GM23338 (cell line): ENCODE measurements around the gene GJE1. TPM values are rescaled to one million over a fixed set of nuclear protein-coding genes. Genes with fewer than 3 reads are reported as not detected.

ENCODE experiments used
- ATAC-seq: fragments of 200-7000 bp; cut with Tn5 transposase; 3 replicates; pipeline ENCODE4 v1.9.1; 2020
- DNase-seq: peaks from one replicate; pipeline ENCODE4 v3.0.0-alpha.2; 2015; ENCODE audit warnings: low spot score
- H2AFZ ChIP-seq: fragments of 200-600 bp; sonication (generic); 2 replicates; pipeline ENCODE4 v1.8.0; 2016; ENCODE audit warnings: antibody characterized with exemption, mild to moderate bottlenecking, moderate library complexity
- H3F3A ChIP-seq: fragments of 200-600 bp; sonication (generic); replicated peaks from 2 replicates; pipeline ENCODE4 v1.8.0; 2017; ENCODE audit warnings: antibody characterized with exemption, mixed run types, low read depth
- H3K27ac ChIP-seq: fragments of 200-600 bp; sonication (generic); 2 replicates; pipeline ENCODE4 v1.6.1; 2016; ENCODE audit warnings: low read depth
- H3K27me3 ChIP-seq: fragments of 200-600 bp; sonication (generic); 2 replicates; pipeline ENCODE4 v1.8.0; 2016; ENCODE audit warnings: mild to moderate bottlenecking, mixed run types, moderate library complexity; ENCODE audit not compliant: insufficient read depth
- H3K36me3 ChIP-seq: fragments of 200-600 bp; sonication (generic); 2 replicates; pipeline ENCODE4 v1.8.0; 2016; ENCODE audit warnings: mild to moderate bottlenecking; ENCODE audit not compliant: insufficient read depth
- H3K4me1 ChIP-seq: fragments of 200-600 bp; sonication (generic); 2 replicates; pipeline ENCODE4 v1.8.0; 2016; ENCODE audit warnings: mild to moderate bottlenecking, moderate library complexity; ENCODE audit not compliant: insufficient read depth
- H3K4me2 ChIP-seq: fragments of 200-600 bp; sonication (generic); 2 replicates; pipeline ENCODE4 v1.7.1; 2017; ENCODE audit warnings: mixed run types
- H3K4me3 ChIP-seq: fragments of 200-600 bp; sonication (generic); 2 replicates; pipeline ENCODE4 v1.6.1; 2016; ENCODE audit warnings: mixed run types
- H3K79me2 ChIP-seq: fragments of 200-600 bp; sonication (generic); replicated peaks from 2 replicates; pipeline ENCODE4 v1.8.0; 2017; ENCODE audit warnings: mild to moderate bottlenecking; ENCODE audit not compliant: insufficient read depth
- H3K9me2 ChIP-seq: fragments of 200-600 bp; sonication (generic); 2 replicates; pipeline ENCODE4 v1.8.0; 2017; ENCODE audit not compliant: insufficient read depth
- H4K20me1 ChIP-seq: fragments of 200-600 bp; sonication (generic); replicated peaks from 2 replicates; pipeline ENCODE4 v1.8.0; 2017; ENCODE audit warnings: mild to moderate bottlenecking; ENCODE audit not compliant: insufficient read depth
- H3K27ac Mint-ChIP-seq: 2 replicates; pipeline ENCODE4 v1.8.0; 2020; ENCODE audit warnings: inconsistent platforms, mild to moderate bottlenecking, moderate library complexity, mixed read lengths
- H3K27me3 Mint-ChIP-seq: 3 replicates; pipeline ENCODE4 v1.8.0; 2022; ENCODE audit warnings: low read depth, mild to moderate bottlenecking, moderate library complexity, mixed read lengths, inconsistent platforms; ENCODE audit not compliant: insufficient read depth, poor library complexity
- H3K36me3 Mint-ChIP-seq: 3 replicates; pipeline ENCODE4 v1.8.0; 2021; ENCODE audit warnings: low read depth, mild to moderate bottlenecking, inconsistent platforms, moderate library complexity, mixed read lengths
- H3K4me1 Mint-ChIP-seq: 3 replicates; pipeline ENCODE4 v1.8.0; 2020; ENCODE audit warnings: mild to moderate bottlenecking, inconsistent platforms, mixed read lengths
- H3K4me3 Mint-ChIP-seq: 3 replicates; pipeline ENCODE4 v1.8.0; 2021; ENCODE audit warnings: moderate library complexity, mild to moderate bottlenecking, inconsistent platforms, mixed read lengths
- H3K9me3 Mint-ChIP-seq: 3 replicates; pipeline ENCODE4 v1.8.0; 2020; ENCODE audit warnings: moderate library complexity, mild to moderate bottlenecking, inconsistent platforms, mixed read lengths
- CREB1 ChIP-seq: fragments of 250-450 bp; sonication (Bioruptor Pico); IDR thresholded peaks from 2 replicates; pipeline ENCODE4 v1.5.0; 2020; ENCODE audit warnings: low read depth, mild to moderate bottlenecking, moderate library complexity
- CTCF ChIP-seq, 2 experiments: fragments of 200-600 bp in 1 of 2; sonication (generic) in 1 of 2; conservative IDR thresholded peaks; 2 replicates each; pipeline versions ENCODE4 v1.5.1 to v1.6.1; 2016 to 2017; ENCODE audit warnings: antibody characterized with exemption in 2 of 2, low read depth in 2 of 2, mild to moderate bottlenecking in 2 of 2, moderate library complexity in 1 of 2
- ETS1 ChIP-seq: IDR thresholded peaks from 2 replicates; pipeline ENCODE4 v1.6.1; 2016; ENCODE audit warnings: antibody characterized with exemption
- EZH2 ChIP-seq: fragments of 200-600 bp; sonication (generic); IDR thresholded peaks from one replicate; pipeline ENCODE4 v1.8.0; 2017; ENCODE audit warnings: antibody characterized with exemption, mild to moderate bottlenecking, low read depth; ENCODE audit not compliant: unreplicated experiment
- EZH2phosphoT487 ChIP-seq: fragments of 200-600 bp; sonication (generic); IDR thresholded peaks from one replicate; pipeline ENCODE4 v1.8.1; 2018; ENCODE audit warnings: antibody characterized with exemption; ENCODE audit not compliant: unreplicated experiment
- NANOG ChIP-seq: IDR thresholded peaks from 2 replicates; pipeline ENCODE4 v1.6.1; 2016; ENCODE audit warnings: antibody characterized with exemption, borderline replicate concordance
- POLR2AphosphoS5 ChIP-seq: IDR thresholded peaks from 2 replicates; pipeline ENCODE4 v1.6.1; 2016; ENCODE audit warnings: antibody characterized with exemption, low read depth
- REST ChIP-seq: IDR thresholded peaks from one replicate; pipeline ENCODE4 v1.6.1; 2018; ENCODE audit warnings: antibody characterized with exemption; ENCODE audit not compliant: unreplicated experiment
- STAT1 ChIP-seq: IDR thresholded peaks from one replicate; pipeline ENCODE4 v1.6.1; 2016; ENCODE audit warnings: antibody characterized with exemption; ENCODE audit not compliant: unreplicated experiment
- ZNF114 ChIP-seq: fragments of 250-450 bp; sonication (Bioruptor Pico); IDR thresholded peaks from 2 replicates; pipeline ENCODE4 v1.5.0; 2020; ENCODE audit warnings: mild to moderate bottlenecking, moderate library complexity
- ZNF331 ChIP-seq: fragments of 250-450 bp; sonication (Bioruptor Pico); IDR thresholded peaks from 2 replicates; pipeline ENCODE4 v1.5.0; 2020; ENCODE audit warnings: low read depth, mild to moderate bottlenecking, moderate library complexity
- ZNF462 ChIP-seq: fragments of 250-450 bp; sonication (Bioruptor Pico); IDR thresholded peaks from 2 replicates; pipeline ENCODE4 v1.5.0; 2020; ENCODE audit warnings: mild to moderate bottlenecking, moderate library complexity
- polyA plus RNA-seq: library from polyadenylated mRNA; unstranded; fragments of >200 nt; fragmentation: Nextera tagmentation; extraction: Ambion mirVana; gene quantifications from 2 replicates; pipeline ENCODE4 v1.2.1, GENCODE V29; 2016
- total RNA-seq: library from RNA; depleted of rRNA; stranded (reverse); fragments of >200 nt; shearing (Covaris generic); gene quantifications from 2 replicates; pipeline ENCODE4 v1.2.3, GENCODE V29; 2014

The GJE1 gene
- total and polyA plus RNA-seq, 2 experiments from 2014 or later = not detected

- no peak for TF ChIP-seq ETS1
Observed at GRCh38 chr6:142118328-142118727, 14.4 kb upstream of the GJE1 start (continued).

GRCh38 chr6:142118925-142119324 is 13.8 kb upstream of the GJE1 start:
- H3K36me3 Mint-ChIP-seq = no peaks in the 10 kb centered on the region
- H3K79me2 ChIP-seq = no peaks in the 10 kb centered on the region
- peaks cover 1% of the 10 kb centered on the region for H3K27me3 Mint-ChIP-seq
- H4K20me1 ChIP-seq = no peaks in the 10 kb centered on the region
- H3K36me3 ChIP-seq = no peaks in the 10 kb centered on the region
- peak overlapping the region; percentile 12; the same call in 1 of the 2 replicates for H2AFZ ChIP-seq
- no peak overlapping the region for H3K27ac Mint-ChIP-seq
- ATAC-seq (no peak), DNase-seq (no peak)
- no peak overlapping the region for H3K4me2 ChIP-seq
- H3K4me1 ChIP-seq = no peaks in the 10 kb centered on the region
- H3K4me3 Mint-ChIP-seq = no peak overlapping the region
- no peaks in the 10 kb centered on the region for H3K27me3 ChIP-seq
- no peaks in the 10 kb centered on the region for H3F3A ChIP-seq
- H3K4me1 Mint-ChIP-seq = peaks cover 4% of the 10 kb centered on the region; the same call in 2 of the 3 replicates
- H3K27ac ChIP-seq = no peak overlapping the region
- no peak overlapping the region for H3K4me3 ChIP-seq
- no peaks in the 10 kb centered on the region for H3K9me3 Mint-ChIP-seq
- H3K9me2 ChIP-seq = no peaks in the 10 kb centered on the region
- TF ChIP-seq EZH2phosphoT487 (no peak), CREB1 (no peak), POLR2AphosphoS5 (no peak), STAT1 (no peak), ZNF331 (CRISPR knock-in tag) (no peak), NANOG (no peak), ZNF114 (CRISPR knock-in tag) (no peak), ETS1 (no peak), REST (no peak), EZH2 (no peak), CTCF (conservative IDR thresholded peaks at IDR 0.05; ENCODE audit: low read depth in 2 of 2) (no peak), ZNF462 (CRISPR knock-in tag) (no peak)
